ENCODE results near the gene GPR75. TPM values are rescaled to one million over a fixed set of nuclear protein-coding genes. Genes with fewer than 3 reads are reported as not detected.

Gene GPR75
- total RNA-seq, 1 experiment from 2014 or later = 4.8 TPM

- ChIA-PET CTCF (no interaction called here), POLR2A (ENCODE audit: low non-redundant PET) (no interaction called here)
- no peak for TF ChIP-seq CTCF (conservative IDR thresholded peaks at IDR 0.05; ENCODE audit: low read depth, low read length)
- no peak for TF ChIP-seq EZH2 (IDR thresholded peaks at IDR 0.05; ENCODE audit: borderline replicate concordance, low read depth, low read length, poor library complexity, severe bottlenecking)
- H3K27ac ChIP-seq (ENCODE audit: low read depth, low read length, poor library complexity, severe bottlenecking) = no peak overlapping the region
- peaks cover 32% of the 10 kb centered on the region for H3K36me3 ChIP-seq (ENCODE audit: insufficient read depth, low read length, poor library complexity, severe bottlenecking)
- no peaks in the 10 kb centered on the region for H3K4me1 ChIP-seq (ENCODE audit: insufficient read depth, low read length, poor library complexity, severe bottlenecking)
- no peak overlapping the region for H3K4me3 ChIP-seq (ENCODE audit: low read depth, low read length, poor library complexity, severe bottlenecking)
- no peaks in the 10 kb centered on the region for H3K27me3 ChIP-seq (replicated peaks; ENCODE audit: insufficient read depth, low read depth, low read length, poor library complexity)
- intact Hi-C loops (cut with micrococcal nuclease; ENCODE audit: unreplicated experiment) = no loop called here
- BruUV-seq (replicated peaks) = no TSS peak
- no peaks in the 10 kb centered on the region for H3K9me3 ChIP-seq (ENCODE audit: low read depth, low read length, poor library complexity, severe bottlenecking)
- no peak for DNase-seq (ENCODE audit: low spot score)
These were observed 3.9 kb upstream of the GPR75 start for GRCh38 chr2:53863538-53864227.

- Histone ChIP-seq H3K4me3 (ENCODE audit: low read depth, low read length, poor library complexity, severe bottlenecking) (no peak overlapping the region), H3K9me3 (ENCODE audit: low read depth, low read length, poor library complexity, severe bottlenecking) (no peaks in the 10 kb centered on the region), H3K27ac (ENCODE audit: low read depth, low read length, poor library complexity, severe bottlenecking) (no peak overlapping the region), H3K4me1 (ENCODE audit: insufficient read depth, low read length, poor library complexity, severe bottlenecking) (no peaks in the 10 kb centered on the region), H3K27me3 (replicated peaks; ENCODE audit: insufficient read depth, low read depth, low read length, poor library complexity) (no peaks in the 10 kb centered on the region), H3K36me3 (ENCODE audit: insufficient read depth, low read length, poor library complexity, severe bottlenecking) (peaks cover 25% of the 10 kb centered on the region)
- intact Hi-C loops (cut with micrococcal nuclease; ENCODE audit: unreplicated experiment) = no loop called here
- DNase-seq (ENCODE audit: low spot score) = no peak
- POLR2A ChIA-PET (ENCODE audit: low non-redundant PET) = no interaction called here
- CTCF ChIA-PET = interaction anchor here (0.5 kb wide), 1 partner anchor 854 kb away, joined by 3 read pairs; no protein-coding TSS in a partner anchor
- BruUV-seq (replicated peaks) = no TSS peak
- TF ChIP-seq CTCF (conservative IDR thresholded peaks at IDR 0.05; ENCODE audit: low read depth, low read length) (no peak), EZH2 (IDR thresholded peaks at IDR 0.05; ENCODE audit: borderline replicate concordance, low read depth, low read length, poor library complexity, severe bottlenecking) (no peak)
These were observed 2.1 kb upstream of the GPR75 start for GRCh38 chr2:53861824-53862223.

GRCh38 chr2:53856272-53856671 lies 3.5 kb downstream of the GPR75 start:
- ChIA-PET POLR2A (ENCODE audit: low non-redundant PET) (no interaction called here), CTCF (no interaction called here)
- intact Hi-C loops (cut with micrococcal nuclease; ENCODE audit: unreplicated experiment) = no loop called here
- TF ChIP-seq CTCF (conservative IDR thresholded peaks at IDR 0.05; ENCODE audit: low read depth, low read length) (no peak), EZH2 (IDR thresholded peaks at IDR 0.05; ENCODE audit: borderline replicate concordance, low read depth, low read length, poor library complexity, severe bottlenecking) (no peak)
- no peaks in the 10 kb centered on the region for H3K9me3 ChIP-seq (ENCODE audit: low read depth, low read length, poor library complexity, severe bottlenecking)
- H3K36me3 ChIP-seq (ENCODE audit: insufficient read depth, low read length, poor library complexity, severe bottlenecking) = no peaks in the 10 kb centered on the region
- H3K27me3 ChIP-seq (replicated peaks; ENCODE audit: insufficient read depth, low read depth, low read length, poor library complexity) = no peaks in the 10 kb centered on the region
- no TSS peak for BruUV-seq (replicated peaks)
- H3K4me1 ChIP-seq (ENCODE audit: insufficient read depth, low read length, poor library complexity, severe bottlenecking) = no peaks in the 10 kb centered on the region
- no peak overlapping the region for H3K4me3 ChIP-seq (ENCODE audit: low read depth, low read length, poor library complexity, severe bottlenecking)
- no peak overlapping the region for H3K27ac ChIP-seq (ENCODE audit: low read depth, low read length, poor library complexity, severe bottlenecking)
- DNase-seq (ENCODE audit: low spot score) = no peak

Measured in A673 (cell line).